Measurements from ENCODE around the gene TMTC1.

Gene TMTC1

DNA sequence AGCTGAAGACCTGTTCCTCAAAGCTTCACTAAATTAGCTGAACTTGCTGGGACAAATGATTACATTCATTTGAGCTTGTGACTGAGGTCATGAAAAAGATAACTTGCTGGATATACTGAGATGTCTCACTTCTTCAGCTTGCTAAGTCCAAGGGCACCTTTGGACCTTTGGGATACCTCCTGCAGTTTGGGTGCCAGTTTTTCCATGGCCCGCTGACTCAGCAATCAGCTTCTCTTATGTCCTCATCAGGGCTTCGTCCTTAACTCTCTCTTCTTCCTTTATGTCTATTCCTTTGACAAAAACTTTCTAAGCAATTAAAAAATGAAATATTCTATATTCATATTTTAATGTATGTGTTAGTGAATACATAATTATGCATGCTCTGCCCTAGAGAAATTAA lies 331.9 kb downstream of the TMTC1 start:
- no peak for DNase-seq (ENCODE audit: low read depth in 2 of 2)

Data from stimulated activated CD8-positive, alpha-beta memory T cell treated with anti-CD3 and anti-CD28 coated beads, Interleukin-15, amount 100 ng/mL, for 4 hours (primary cell).